CD4-positive, alpha-beta memory T cell (primary cell): Measurements from ENCODE around the gene LHX6. TPM values are rescaled to one million over a fixed set of nuclear protein-coding genes. Genes with fewer than 3 reads are reported as not detected.

Experiments
- CTCF ChIA-PET: fragments of 350-600 bp; sonication (Branson Sonifier 250); formaldehyde crosslinking; loops from one replicate; lab custom pipeline; 2021; ENCODE audit warnings: inconsistent platforms; ENCODE audit not compliant: partially characterized antibody; lab: Charles Lee
- POLR2A ChIA-PET: fragments of 350-600 bp; sonication (Branson Sonifier 250); formaldehyde crosslinking; loops from one replicate; lab custom pipeline; 2021; ENCODE audit not compliant: partially characterized antibody; lab: Charles Lee
- DNase-seq, 5 donors: peaks; one replicate each; pipeline versions ENCODE4 v3.0.0 to v3.0.0-alpha.2; 2020 to 2022; ENCODE audit warnings: mixed read lengths in 1 of 5
- H3K27ac ChIP-seq: one replicate; pipeline ENCODE4 v1.7.0; 2013; ENCODE audit warnings: low read depth, low read length
- H3K27me3 ChIP-seq: 2 replicates; pipeline ENCODE4 v1.7.0; 2013; ENCODE audit warnings: mild to moderate bottlenecking, low read length, moderate library complexity; ENCODE audit not compliant: insufficient read depth
- H3K36me3 ChIP-seq: 2 replicates; pipeline ENCODE4 v1.7.0; 2013; ENCODE audit warnings: mild to moderate bottlenecking, low read length, moderate library complexity; ENCODE audit not compliant: insufficient read depth
- H3K4me1 ChIP-seq: 2 replicates; pipeline ENCODE4 v1.7.0; 2013; ENCODE audit warnings: mild to moderate bottlenecking, low read length, moderate library complexity; ENCODE audit not compliant: insufficient read depth
- H3K4me3 ChIP-seq, 2 donors: one replicate each; pipeline ENCODE4 v1.7.0; 2013; ENCODE audit warnings: low read length in 2 of 2, mild to moderate bottlenecking in 1 of 2
- H3K9me3 ChIP-seq, 2 donors: one replicate each; pipeline ENCODE4 v1.7.0; 2013; ENCODE audit warnings: low read length in 2 of 2, control low read depth in 1 of 2; ENCODE audit not compliant: control insufficient read depth in 1 of 2
- H3K27ac Mint-ChIP-seq, 7 donors: one replicate each; pipeline ENCODE4 v1.8.0; 2020 to 2021; ENCODE audit warnings: mixed read lengths in 7 of 7, mild to moderate bottlenecking in 6 of 7, inconsistent platforms in 3 of 7, moderate library complexity in 3 of 7
- H3K27me3 Mint-ChIP-seq, 2 donors: one replicate each; pipeline ENCODE4 v1.8.0; 2020 to 2021; ENCODE audit warnings: mixed read lengths in 2 of 2
- H3K36me3 Mint-ChIP-seq, 2 donors: one replicate each; pipeline ENCODE4 v1.8.0; 2020 to 2021; ENCODE audit warnings: mixed read lengths in 2 of 2, inconsistent platforms in 1 of 2, mild to moderate bottlenecking in 1 of 2
- H3K4me1 Mint-ChIP-seq, 4 donors: one replicate each; pipeline ENCODE4 v1.8.0; 2020 to 2021; ENCODE audit warnings: mixed read lengths in 4 of 4, mild to moderate bottlenecking in 1 of 4
- H3K4me3 Mint-ChIP-seq, 8 donors: one replicate each; pipeline ENCODE4 v1.8.0; 2020 to 2021; ENCODE audit warnings: mixed read lengths in 8 of 8, mild to moderate bottlenecking in 7 of 8, moderate library complexity in 6 of 8, inconsistent platforms in 3 of 8
- H3K9me3 Mint-ChIP-seq, 8 donors: one replicate each; pipeline ENCODE4 v1.8.0; 2020 to 2021; ENCODE audit warnings: mixed read lengths in 8 of 8, mild to moderate bottlenecking in 5 of 8, inconsistent platforms in 3 of 8, moderate library complexity in 1 of 8
- intact Hi-C: fragments of 100-400 bp; cut with micrococcal nuclease; formaldehyde crosslinking; loops from one replicate; pipeline ENCODE4 v1.15.1; 2023
- polyA plus RNA-seq, 2 donors: library from polyadenylated mRNA; unstranded; fragments of 300-500 nt; fragmentation: Illumina TruSeq; gene quantifications; one replicate each; pipeline ENCODE4 v1.2.3, GENCODE V29; 2021
- total RNA-seq, 2 experiments: library from RNA; stranded (reverse); gene quantifications; one replicate each; pipeline ENCODE4 v1.2.3, GENCODE V29; 2021

The LHX6 gene
- total and polyA plus RNA-seq, 4 experiments from 2014 or later = not detected

GRCh38 chr9:122162415-122162814 is 66.3 kb downstream of the LHX6 start:
- ChIA-PET POLR2A (no interaction called here), CTCF (no interaction called here)
- DNase-seq = no peak
- intact Hi-C loops = no loop called here
- no peak overlapping the region for H3K4me3 Mint-ChIP-seq
- H3K27me3 Mint-ChIP-seq = peaks cover 15 to 16% of the 10 kb centered on the region in 2 donors
- no peak overlapping the region for H3K27ac Mint-ChIP-seq
- peaks cover 0 to 10% (median 3%) of the 10 kb centered on the region in 8 donors for H3K9me3 Mint-ChIP-seq
- Histone ChIP-seq H3K4me3 (no peak overlapping the region), H3K36me3 (no peaks in the 10 kb centered on the region), H3K27ac (no peak overlapping the region), H3K9me3 (no peaks in the 10 kb centered on the region), H3K4me1 (peaks cover 18% of the 10 kb centered on the region), H3K27me3 (no peaks in the 10 kb centered on the region)
- H3K4me1 Mint-ChIP-seq = peaks cover 13 to 28% (median 20%) of the 10 kb centered on the region in 4 donors
- peaks cover 0 to 8% of the 10 kb centered on the region in 2 donors for H3K36me3 Mint-ChIP-seq

- Histone ChIP-seq H3K36me3 (no peaks in the 10 kb centered on the region), H3K27ac (peak overlapping the region; percentile 82), H3K4me3 (peak overlapping the region in 1 of 2 donors; percentile 93), H3K9me3 (no peaks in the 10 kb centered on the region), H3K4me1 (peaks cover 25% of the 10 kb centered on the region), H3K27me3 (no peaks in the 10 kb centered on the region)
- CTCF ChIA-PET = interaction anchor here (1.0 to 2.9 kb wide), 3 partner anchors 35 to 61 kb away, joined by 4 to 9 read pairs (median 7); no protein-coding TSS in a partner anchor
- peaks cover 0 to 10% (median 3%) of the 10 kb centered on the region in 8 donors for H3K9me3 Mint-ChIP-seq
- DNase-seq = no peak
- peaks cover 26 to 45% (median 31%) of the 10 kb centered on the region in 4 donors for H3K4me1 Mint-ChIP-seq
- peak overlapping the region; percentile 95 to 99 (median 98) for H3K4me3 Mint-ChIP-seq
- POLR2A ChIA-PET = interaction anchor here (1.0 to 1.2 kb wide), 2 partner anchors 105 to 107 kb away, joined by 3 to 4 read pairs; partner anchors contain the start of genes MRRF and RBM18
- H3K27me3 Mint-ChIP-seq = peaks cover 8 to 14% of the 10 kb centered on the region in 2 donors
- H3K27ac Mint-ChIP-seq = peak overlapping the region; percentile 82 to 99 (median 97)
- H3K36me3 Mint-ChIP-seq = peaks cover 0 to 8% of the 10 kb centered on the region in 2 donors
- intact Hi-C loops = loop anchor here (1.0 to 2.0 kb wide), 3 partner anchors 67 to 669 kb away; partner anchors contain the start of genes MRRF, PDCL, RBM18 and TTLL11
Observed at GRCh38 chr9:122159925-122160246, 68.9 kb downstream of the LHX6 start.

DNA sequence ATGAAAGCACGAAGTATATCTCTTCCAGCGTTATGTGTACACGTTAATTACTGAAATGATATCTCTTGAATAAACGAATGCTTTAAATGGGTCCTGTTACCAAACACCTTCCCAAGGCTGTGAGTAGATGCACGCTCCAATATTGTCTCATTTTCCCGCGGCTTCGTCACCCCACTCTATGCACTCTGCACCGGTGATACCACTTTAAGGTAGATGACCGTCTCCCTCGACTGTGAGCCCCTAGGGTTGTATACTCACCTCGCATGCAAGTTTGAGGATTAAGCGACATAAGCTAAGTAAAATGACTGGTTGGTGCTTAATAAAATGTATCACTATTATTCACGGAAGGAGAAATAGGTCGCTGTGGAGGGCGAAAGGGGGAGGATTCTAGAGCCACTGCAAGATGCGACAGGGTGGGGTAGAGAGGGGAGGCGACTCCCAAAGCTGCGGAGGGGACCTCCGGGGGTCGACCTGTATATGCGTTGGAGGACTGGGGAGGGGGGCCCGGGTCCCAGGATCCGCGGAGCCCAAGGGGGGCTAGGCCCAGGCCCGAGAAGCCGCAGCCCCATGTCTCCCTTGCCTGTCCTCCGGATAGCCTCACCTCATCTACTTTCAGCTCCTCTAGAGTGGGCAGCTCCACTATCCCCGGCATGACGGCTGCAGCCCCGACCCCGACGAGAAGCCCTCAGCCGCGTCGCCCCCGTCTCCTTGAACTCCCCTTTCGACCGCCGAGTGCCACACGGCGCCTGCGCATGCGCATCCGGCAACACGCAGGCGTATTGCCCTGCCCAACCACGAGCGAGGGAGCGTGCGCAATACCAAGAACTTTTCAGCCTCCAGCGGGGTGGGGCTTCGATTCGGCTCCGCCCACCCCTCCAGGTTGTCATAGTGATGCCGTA is 69.5 kb downstream of the LHX6 start, which contains the start of the genes MORN5 and NDUFA8:
Gene MORN5, plus strand, starts transcription at position 883 of the 899 bp plus-strand sequence. CDS start 65 bp downstream, outside the sequence.
Gene NDUFA8, minus strand, starts transcription at position 754 of the 899 bp plus-strand sequence. Its CDS starts 102 bp downstream, at position 652.
- peak within 1 kb of the TSS; percentile 82 for H3K27ac ChIP-seq
- peak; percentile 94 to 96 (median 95) for DNase-seq
- H3K4me3 ChIP-seq = peak within 1 kb of the TSS; percentile 89 to 93
- H3K36me3 ChIP-seq = no peaks in the 10 kb centered on the region
- H3K27me3 ChIP-seq = no peaks in the 10 kb centered on the region
- peaks cover 25% of the 10 kb centered on the region for H3K4me1 ChIP-seq
- peaks cover 0 to 8% of the 10 kb centered on the region in 2 donors for H3K36me3 Mint-ChIP-seq
- H3K27me3 Mint-ChIP-seq = peaks cover 8 to 10% of the 10 kb centered on the region in 2 donors
- ChIA-PET POLR2A (interaction anchor here (1.0 to 1.2 kb wide), 2 partner anchors 106 to 108 kb away, joined by 3 to 4 read pairs; partner anchors contain the start of genes MRRF and RBM18), CTCF (interaction anchor here (0.7 to 2.9 kb wide), 4 partner anchors 36 to 191 kb away, joined by 3 to 9 read pairs (median 6); no protein-coding TSS in a partner anchor)
- peaks cover 29 to 48% (median 35%) of the 10 kb centered on the region in 4 donors for H3K4me1 Mint-ChIP-seq
- H3K4me3 Mint-ChIP-seq = peak within 1 kb of the TSS; percentile 95 to 99 (median 98)
- peak within 1 kb of the TSS; percentile 82 to 99 (median 97) for H3K27ac Mint-ChIP-seq
- intact Hi-C loops = loop anchor here (1.0 to 2.0 kb wide), 3 partner anchors 66 to 670 kb away; partner anchors contain the start of genes MRRF, PDCL, RBM18 and TTLL11
- H3K9me3 ChIP-seq = no peaks in the 10 kb centered on the region
- peaks cover 0 to 10% (median 3%) of the 10 kb centered on the region in 8 donors for H3K9me3 Mint-ChIP-seq

- DNase-seq = peak; percentile 4 to 46 (median 12)
- H3K4me3 ChIP-seq = no peak overlapping the region
- peaks cover 0 to 12% of the 10 kb centered on the region in 2 donors for H3K36me3 Mint-ChIP-seq
- H3K4me3 Mint-ChIP-seq = peak overlapping the region; percentile 2 to 63 (median 28)
- peaks cover 0 to 10% (median 3%) of the 10 kb centered on the region in 8 donors for H3K9me3 Mint-ChIP-seq
- H3K9me3 ChIP-seq = no peaks in the 10 kb centered on the region
- ChIA-PET POLR2A (interaction anchor here (0.6 kb wide), 1 partner anchor 12 kb away, joined by 3 read pairs; no protein-coding TSS in a partner anchor), CTCF (interaction anchor here (0.9 to 2.9 kb wide), 4 partner anchors 35 to 192 kb away, joined by 3 to 9 read pairs (median 6); no protein-coding TSS in a partner anchor)
- peaks cover 6 to 7% of the 10 kb centered on the region in 2 donors for H3K27me3 Mint-ChIP-seq
- peaks cover 25% of the 10 kb centered on the region for H3K4me1 ChIP-seq
- intact Hi-C loops = loop anchor here (2.0 kb wide), 1 partner anchor 671 kb away; the partner anchor contains the start of gene PDCL
- no peaks in the 10 kb centered on the region for H3K27me3 ChIP-seq
- no peak overlapping the region for H3K27ac ChIP-seq
- peak overlapping the region in 3 of 7 donors; percentile 6 to 31 (median 28) for H3K27ac Mint-ChIP-seq
- no peaks in the 10 kb centered on the region for H3K36me3 ChIP-seq
- H3K4me1 Mint-ChIP-seq = peaks cover 30 to 50% (median 40%) of the 10 kb centered on the region in 4 donors
Observed at GRCh38 chr9:122158202-122158601, 70.6 kb downstream of the LHX6 start.

DNA sequence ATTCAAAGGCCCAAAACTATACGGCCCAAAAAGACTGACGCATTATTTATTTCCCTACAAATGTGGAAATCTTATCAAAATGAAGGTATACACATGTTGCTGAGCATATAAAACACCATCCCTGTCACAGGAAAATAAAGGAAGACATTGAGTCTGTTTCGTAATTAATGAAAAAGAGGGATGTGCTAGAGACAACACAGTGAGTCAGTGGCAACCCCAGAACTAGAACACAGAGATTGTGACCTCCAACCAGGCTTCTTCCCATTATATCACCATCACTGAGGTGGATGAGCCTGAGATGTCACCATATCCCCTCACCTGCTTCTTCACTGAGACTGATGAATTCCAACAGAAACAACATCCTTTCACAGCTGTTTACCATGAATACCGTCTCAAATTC is 73.0 kb downstream of the LHX6 start:
- H3K4me3 Mint-ChIP-seq = no peak overlapping the region
- H3K27me3 Mint-ChIP-seq = no peaks in the 10 kb centered on the region
- peak overlapping the region in 1 of 7 donors; percentile 23 for H3K27ac Mint-ChIP-seq
- Histone ChIP-seq H3K9me3 (no peaks in the 10 kb centered on the region), H3K27ac (no peak overlapping the region), H3K27me3 (no peaks in the 10 kb centered on the region), H3K36me3 (peaks cover 9% of the 10 kb centered on the region), H3K4me1 (peaks cover 25% of the 10 kb centered on the region), H3K4me3 (no peak overlapping the region)
- H3K4me1 Mint-ChIP-seq = peaks cover 36 to 50% (median 42%) of the 10 kb centered on the region in 4 donors
- ChIA-PET CTCF (interaction anchor here (1.2 to 2.8 kb wide), 2 partner anchors 17 to 57 kb away, joined by 3 to 16 read pairs; no protein-coding TSS in a partner anchor), POLR2A (no interaction called here)
- peaks cover 4 to 26% of the 10 kb centered on the region in 2 donors for H3K36me3 Mint-ChIP-seq
- no peaks in the 10 kb centered on the region for H3K9me3 Mint-ChIP-seq
- intact Hi-C loops = no loop called here
- no peak for DNase-seq
